ENCODE measurements around the gene AFF3. TPM values are rescaled to one million over a fixed set of nuclear protein-coding genes. Genes with fewer than 3 reads are reported as not detected.

Gene AFF3
- total and polyA plus RNA-seq, 2 of the 8 experiments (the other 6 are each of a cell fraction or from before 2014, with no cell fraction given), result 0.27 to 3.0 TPM

GRCh38 chr2:99648906-99649789 is 493.2 kb downstream of the AFF3 start:
- no peak overlapping the region for H3K27ac ChIP-seq (ENCODE audit: low read depth, low read length)
- CTCF ChIA-PET (ENCODE audit: partially characterized antibody), result interaction anchor here (1.4 to 2.2 kb wide), 2 partner anchors 35 to 90 kb away, joined by 4 to 6 read pairs; no protein-coding TSS in a partner anchor
- TF ChIP-seq CBX5 (IDR thresholded peaks at IDR 0.05; ENCODE audit: low read depth, low read length) (no peak), GABPA (IDR thresholded peaks at IDR 0.05; ENCODE audit: borderline replicate concordance, insufficient read depth, low read length) (no peak), TAF1 (IDR thresholded peaks at IDR 0.05; ENCODE audit: low read depth, low read length) (no peak), EP300 (IDR thresholded peaks at IDR 0.05; ENCODE audit: borderline replicate concordance in 1 of 2, low read depth in 2 of 2, low read length in 2 of 2) (no peak), TAF7 (optimal IDR thresholded peaks at IDR 0.05; ENCODE audit: borderline replicate concordance, low read depth, low read length) (no peak)
- TF ChIP-seq, protein P1, sequence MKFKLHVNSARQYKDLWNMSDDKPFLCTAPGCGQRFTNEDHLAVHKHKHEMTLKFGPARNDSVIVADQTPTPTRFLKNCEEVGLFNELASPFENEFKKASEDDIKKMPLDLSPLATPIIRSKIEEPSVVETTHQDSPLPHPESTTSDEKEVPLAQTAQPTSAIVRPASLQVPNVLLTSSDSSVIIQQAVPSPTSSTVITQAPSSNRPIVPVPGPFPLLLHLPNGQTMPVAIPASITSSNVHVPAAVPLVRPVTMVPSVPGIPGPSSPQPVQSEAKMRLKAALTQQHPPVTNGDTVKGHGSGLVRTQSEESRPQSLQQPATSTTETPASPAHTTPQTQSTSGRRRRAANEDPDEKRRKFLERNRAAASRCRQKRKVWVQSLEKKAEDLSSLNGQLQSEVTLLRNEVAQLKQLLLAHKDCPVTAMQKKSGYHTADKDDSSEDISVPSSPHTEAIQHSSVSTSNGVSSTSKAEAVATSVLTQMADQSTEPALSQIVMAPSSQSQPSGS (IDR thresholded peaks at IDR 0.05; ENCODE audit: low read length), result no peak

More at GRCh38 chr2:99648906-99649789, 493.2 kb downstream of the AFF3 start:
- Histone ChIP-seq H3K23me2 (ENCODE audit: low read depth, low read length) (no peaks in the 10 kb centered on the region; the same call in 1 of the 2 replicates), H3K27me3 (replicated peaks in 1 of 4; ENCODE audit: control insufficient read depth in 3 of 4, extremely low read depth in 1 of 4, insufficient read depth in 3 of 4, low read length in 3 of 4) (no peaks in the 10 kb centered on the region), H3K56ac (replicated peaks; ENCODE audit: insufficient read length, low read depth, low read length) (no peak overlapping the region), H2BK15ac (ENCODE audit: low read length) (no peak overlapping the region), H4K20me1 (replicated peaks in 1 of 2; ENCODE audit: control insufficient read depth in 1 of 2, insufficient read depth in 2 of 2, low read length in 2 of 2) (no peaks in the 10 kb centered on the region), H3K14ac (ENCODE audit: insufficient read length) (no peak overlapping the region), H2AK5ac (ENCODE audit: low read depth, low read length) (no peak overlapping the region), H3K4me2 (ENCODE audit: insufficient read depth in 1 of 2, low read depth in 2 of 2, low read length in 2 of 2) (no peak overlapping the region), H3K23ac (ENCODE audit: insufficient read length) (no peak overlapping the region), H2BK12ac (ENCODE audit: low read depth, low read length) (no peak overlapping the region), H3K4ac (replicated peaks; ENCODE audit: insufficient read length, low read depth, low read length) (no peak overlapping the region), H2BK120ac (replicated peaks; ENCODE audit: low read depth, low read length) (no peak overlapping the region), H4K8ac (ENCODE audit: extremely low read depth, insufficient read depth, low read length) (no peak overlapping the region), H2AFZ (ENCODE audit: low read length) (no peak overlapping the region), H3K36me3 (ENCODE audit: control insufficient read depth in 2 of 4, insufficient read depth in 4 of 4, low read length in 3 of 4) (no peaks in the 10 kb centered on the region), H4K5ac (ENCODE audit: insufficient read length, low read depth, low read length) (no peak overlapping the region), H2BK5ac (ENCODE audit: low read depth, low read length) (no peak overlapping the region), H3K9ac (replicated peaks in 1 of 4; ENCODE audit: extremely low read depth in 1 of 4, low read depth in 3 of 4, low read length in 3 of 4) (no peak overlapping the region), H4K91ac (replicated peaks; ENCODE audit: insufficient read length, low read length) (no peak overlapping the region), H2BK20ac (ENCODE audit: low read length) (no peak overlapping the region), H3K4me1 (replicated peaks in 1 of 4; ENCODE audit: control insufficient read depth in 3 of 4, insufficient read depth in 4 of 4, low read length in 3 of 4) (peaks cover 0 to 11% (median 7%) of the 10 kb centered on the region in 4 experiments; a peak in 5 of 7 replicates), H3K4me3 (ENCODE audit: extremely low read depth in 1 of 4, insufficient read depth in 2 of 4, low read depth in 3 of 4, low read length in 4 of 4) (no peak overlapping the region), H3K18ac (ENCODE audit: extremely low read depth, low read length) (no peak overlapping the region), H3K79me2 (ENCODE audit: control insufficient read depth in 1 of 2, insufficient read depth in 2 of 2, low read length in 2 of 2) (no peaks in the 10 kb centered on the region), H3K79me1 (ENCODE audit: low read depth, low read length) (no peaks in the 10 kb centered on the region), H3K9me3 (ENCODE audit: insufficient read depth in 2 of 2, low read depth in 1 of 2, low read length in 1 of 2) (0 out of 4 replicates have a peak, but pooled peaks cover 0 to 2% of the 10 kb centered on the region in 2 experiments)
- POLR2A ChIA-PET (ENCODE audit: partially characterized antibody), result no interaction called here
- DNase-seq (ENCODE audit: low read depth in 1 of 2, low spot score in 2 of 2) (no peak), FAIRE-seq (no peak)
- WGBS, 2 experiments (ENCODE audit: extremely low coverage in 1 of 2, insufficient coverage in 1 of 2, insufficient read length in 1 of 2, insufficient replicate concordance in 2 of 2, low coverage in 1 of 2, low lambda C conversion rate in 2 of 2, missing lambda C conversion rate in 1 of 2), result 90% methylated on average over 13 of the region's 13 CpGs; no CpG with 5 or more reads in 1 of the 2 experiments
